GM21528 (cell line): ENCODE data around the gene CDK11B.

Experiments
- ATAC-seq: cut with Tn5 transposase; IDR thresholded peaks from one replicate; pipeline ENCODE4 v1.9.1; 2021; ENCODE audit warnings: mild to moderate bottlenecking, moderate library complexity; ENCODE audit not compliant: unreplicated experiment, low FRiP score

Gene CDK11B

GRCh38 chr1:1628754-1629429, 29.9 kb downstream of the CDK11B start:
- ATAC-seq: no peak

GRCh38 chr1:1627829-1628753, 30.7 kb downstream of the CDK11B start:
- no peak for ATAC-seq

DNA sequence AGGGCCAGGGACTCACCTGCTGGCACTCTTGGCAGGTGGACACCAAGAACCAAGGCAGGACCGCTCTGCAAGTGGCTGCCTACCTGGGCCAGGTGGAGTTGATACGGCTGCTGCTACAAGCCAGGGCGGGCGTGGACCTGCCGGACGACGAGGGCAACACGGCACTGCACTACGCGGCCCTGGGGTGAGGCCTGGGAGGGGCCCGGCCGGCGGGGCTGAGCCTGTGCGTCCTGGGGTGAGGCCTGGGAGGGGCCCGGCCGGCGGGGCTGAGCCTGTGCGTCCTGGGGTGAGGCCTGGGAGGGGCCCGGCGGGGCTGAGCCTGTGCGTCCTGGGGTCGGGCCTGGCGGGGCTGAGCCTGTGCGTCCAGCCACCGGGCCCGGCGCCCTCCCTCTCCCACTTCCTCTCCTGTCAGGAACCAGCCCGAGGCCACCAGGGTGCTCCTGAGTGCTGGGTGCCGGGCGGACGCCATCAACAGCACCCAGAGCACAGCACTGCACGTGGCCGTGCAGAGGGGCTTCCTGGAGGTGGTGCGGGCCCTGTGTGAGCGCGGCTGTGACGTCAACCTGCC, 31.5 kb downstream of the CDK11B start:
- ATAC-seq: no peak

DNA sequence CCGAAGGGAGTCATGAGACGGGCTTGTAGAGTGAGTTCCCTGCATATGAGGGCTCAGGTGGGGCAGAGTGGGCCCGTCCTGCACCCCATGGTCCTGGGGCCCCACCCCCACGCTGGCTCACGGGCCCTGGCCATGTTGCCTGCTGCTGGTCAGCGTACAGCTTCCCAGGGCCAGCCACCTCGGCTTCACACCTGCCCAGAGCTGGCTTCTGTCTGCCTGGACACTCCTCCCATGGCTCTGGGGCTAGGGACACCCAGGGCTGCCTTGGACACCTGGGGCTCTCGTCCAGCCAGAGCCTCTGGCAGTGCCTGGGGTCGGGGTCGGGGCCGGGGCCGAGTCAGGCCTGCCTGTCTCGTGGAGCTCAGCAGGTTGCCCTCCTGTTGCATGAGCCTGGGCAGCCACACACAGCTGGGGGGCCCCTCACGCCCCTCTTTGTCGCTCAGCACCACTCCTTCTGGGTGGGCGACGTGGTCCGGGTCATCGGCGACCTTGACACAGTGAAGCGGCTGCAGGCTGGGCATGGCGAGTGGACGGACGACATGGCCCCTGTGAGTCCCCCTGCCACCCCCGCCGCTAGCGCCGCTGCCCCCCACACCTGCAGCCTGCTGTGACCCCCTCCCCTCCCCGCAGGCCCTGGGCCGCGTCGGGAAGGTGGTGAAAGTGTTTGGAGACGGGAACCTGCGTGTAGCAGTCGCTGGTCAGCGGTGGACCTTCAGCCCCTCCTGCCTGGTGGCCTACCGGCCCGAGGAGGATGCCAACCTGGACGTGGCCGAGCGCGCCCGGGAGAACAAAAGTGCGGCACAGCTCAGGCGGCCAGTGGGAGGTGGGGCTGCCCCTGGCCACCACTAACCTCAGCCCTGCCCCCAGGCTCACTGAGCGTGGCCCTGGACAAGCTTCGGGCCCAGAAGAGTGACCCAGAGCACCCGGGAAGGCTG, 32.3 kb downstream of the CDK11B start:
- ATAC-seq: no peak

- ATAC-seq: no peak
These were observed 33.0 kb downstream of the CDK11B start for GRCh38 chr1:1625824-1626206.

DNA sequence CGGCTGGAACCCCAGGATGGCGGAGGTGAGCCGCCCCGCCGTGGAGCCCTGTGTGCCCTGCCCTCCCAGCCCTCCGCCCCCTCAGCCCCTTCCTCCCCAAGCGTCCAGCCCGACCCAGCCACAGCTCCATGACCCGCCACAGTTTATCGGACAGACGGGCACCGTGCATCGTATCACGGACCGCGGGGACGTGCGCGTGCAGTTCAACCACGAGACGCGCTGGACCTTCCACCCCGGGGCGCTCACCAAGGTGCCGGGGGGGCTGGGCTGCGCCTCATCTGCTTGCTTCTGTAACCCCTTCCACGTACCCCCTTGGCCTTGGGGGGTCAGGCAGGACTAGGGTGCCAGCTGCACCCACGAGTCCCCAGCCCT, 33.4 kb downstream of the CDK11B start:
- no peak for ATAC-seq

- no peak for ATAC-seq
These were observed 34.1 kb downstream of the CDK11B start for GRCh38 chr1:1624443-1625403.

DNA sequence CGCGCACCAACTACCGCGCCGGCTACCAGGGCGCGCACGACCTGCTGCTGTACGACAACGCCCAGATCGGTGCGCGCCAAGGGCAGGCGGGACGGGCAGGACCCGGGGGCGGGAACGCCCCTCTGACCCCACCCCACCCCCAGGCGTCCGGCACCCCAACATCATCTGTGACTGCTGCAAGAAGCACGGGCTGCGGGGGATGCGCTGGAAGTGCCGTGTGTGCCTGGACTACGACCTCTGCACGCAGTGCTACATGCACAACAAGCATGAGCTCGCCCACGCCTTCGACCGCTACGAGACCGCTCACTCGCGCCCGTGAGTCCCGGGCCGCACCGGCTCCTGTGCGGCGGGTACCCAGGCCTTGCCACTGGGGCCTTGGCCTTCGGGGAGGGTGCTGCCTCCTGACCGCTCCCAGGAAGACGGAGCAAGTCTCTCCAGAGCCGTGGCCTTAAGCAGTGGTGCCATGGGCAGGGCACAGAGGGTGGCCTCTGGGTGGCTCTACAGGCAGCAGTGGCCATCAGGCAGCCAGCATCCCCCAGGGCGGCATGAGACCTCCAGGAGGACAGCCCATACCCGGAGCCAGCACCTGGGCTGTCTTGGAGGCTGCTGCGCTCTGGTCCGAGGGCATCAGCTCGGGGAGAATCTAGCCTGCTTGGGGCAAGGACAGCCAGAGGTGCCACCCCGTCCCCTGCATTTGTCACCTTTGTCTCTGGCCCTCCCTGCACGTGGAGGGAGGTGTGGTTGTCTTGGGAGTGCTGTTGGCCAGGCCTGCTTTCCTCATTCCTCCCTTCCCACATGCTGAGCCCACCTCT, 35.0 kb downstream of the CDK11B start:
- ATAC-seq: no peak

DNA sequence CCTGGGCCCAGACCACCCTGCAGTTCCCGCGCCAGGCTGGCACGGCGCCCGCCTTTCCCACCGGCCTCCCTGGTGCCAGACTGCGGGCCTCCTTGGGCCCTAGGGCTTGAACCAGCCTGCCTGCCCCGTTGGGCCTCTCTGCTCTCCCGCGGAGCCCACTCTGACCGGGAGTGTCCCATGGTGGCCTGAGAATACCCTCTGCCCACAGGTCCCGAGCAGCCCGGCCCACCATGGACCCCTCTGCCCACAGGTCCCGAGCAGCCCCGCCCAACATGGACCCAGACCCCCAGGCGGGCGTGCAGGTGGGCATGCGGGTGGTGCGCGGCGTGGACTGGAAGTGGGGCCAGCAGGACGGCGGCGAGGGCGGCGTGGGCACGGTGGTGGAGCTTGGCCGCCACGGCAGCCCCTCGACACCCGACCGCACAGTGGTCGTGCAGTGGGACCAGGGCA, 35.6 kb downstream of the CDK11B start:
- ATAC-seq: no peak

- ATAC-seq: no peak
These were observed 36.1 kb downstream of the CDK11B start for GRCh38 chr1:1622788-1623094.

- ATAC-seq: no peak
These were observed 36.6 kb downstream of the CDK11B start for GRCh38 chr1:1622010-1622787.

GRCh38 chr1:1621173-1622009, 37.4 kb downstream of the CDK11B start:
- ATAC-seq: no peak

GRCh38 chr1:1620433-1621139, 38.2 kb downstream of the CDK11B start:
- ATAC-seq: no peak

DNA sequence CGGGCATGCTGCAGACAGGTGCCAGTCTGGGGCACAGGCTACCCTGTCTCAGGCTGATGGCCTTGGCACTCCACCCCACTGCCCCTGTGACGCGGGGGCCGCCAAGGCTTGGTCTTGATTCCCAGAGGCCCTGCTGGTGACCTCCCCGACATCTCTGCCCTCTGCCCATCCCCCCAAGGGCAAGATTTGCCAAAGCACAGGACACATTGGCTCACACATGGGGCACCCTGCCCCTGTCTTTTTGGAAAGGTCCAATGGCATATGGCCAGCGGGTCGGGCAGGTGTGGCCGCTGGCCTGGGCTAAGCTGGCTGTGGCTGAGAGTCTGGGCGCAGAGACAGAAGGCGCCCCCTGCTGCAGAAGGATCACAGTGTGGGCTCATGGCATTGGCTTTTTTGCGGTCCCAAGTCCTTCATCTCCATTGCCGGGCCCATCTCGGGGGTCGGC, 38.9 kb downstream of the CDK11B start:
- ATAC-seq: no peak

- no peak for ATAC-seq
These were observed 40.3 kb downstream of the CDK11B start for GRCh38 chr1:1618396-1619068.

DNA sequence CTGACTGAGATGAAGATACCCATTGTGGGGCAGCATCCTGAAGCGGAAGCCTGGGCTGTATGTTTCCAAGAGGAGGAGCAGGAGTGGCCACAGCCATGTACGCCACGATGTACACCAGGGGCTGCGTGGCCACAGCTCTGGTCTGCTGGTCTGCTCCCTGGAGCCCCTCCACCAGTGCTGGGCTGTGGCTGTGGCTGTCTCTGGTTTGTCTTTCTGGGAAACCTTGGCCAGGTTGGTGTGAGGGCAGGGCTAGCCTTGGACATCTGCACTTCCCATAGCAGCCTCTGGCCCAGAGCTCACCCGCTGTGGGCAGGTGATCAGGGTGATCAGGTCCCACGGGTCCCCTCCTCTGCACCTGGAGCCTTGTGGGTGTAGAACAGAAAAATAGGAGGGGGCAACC, 40.9 kb downstream of the CDK11B start:
- ATAC-seq: no peak
